IMR-90 (cell line): ENCODE results near the gene ZNF580. TPM values are rescaled to one million over a fixed set of nuclear protein-coding genes. Genes with fewer than 3 reads are reported as not detected.

ENCODE experiments used
- ATAC-seq: fragments of 200-7000 bp; cut with Tn5 transposase; 2 replicates; pipeline ENCODE4 v1.9.1; 2020; ENCODE audit warnings: low read depth, mild to moderate bottlenecking, moderate library complexity
- BruUV-seq: library from RNA; stranded (reverse); fragments of 400-500 nt; replicated peaks from 2 replicates; lab custom pipeline; 2021; lab: Mats Ljungman, UMichigan
- CTCF ChIA-PET: fragments of 300-600 bp; formaldehyde crosslinking; extraction: SDS; loops from one replicate; lab custom pipeline; 2021; ENCODE audit warnings: antibody characterized with exemption; lab: Yijun Ruan, JAX
- POLR2A ChIA-PET: fragments of 300-600 bp; sonication (Branson Sonifier 250); formaldehyde crosslinking; loops from one replicate; lab custom pipeline; 2022; ENCODE audit warnings: antibody characterized with exemption; ENCODE audit not compliant: unreplicated experiment; lab: Charles Lee
- DNase-seq: peaks from one replicate; pipeline ENCODE4 v3.0.0; 2013
- H2AFZ ChIP-seq: replicated peaks from 2 replicates; pipeline ENCODE3; 2013; ENCODE audit warnings: low read length, mild to moderate bottlenecking; ENCODE audit not compliant: poor library complexity
- H2AK5ac ChIP-seq: 2 replicates; pipeline ENCODE4 v1.6.1; 2013; ENCODE audit warnings: low read depth, low read length, inconsistent platforms
- H2AK9ac ChIP-seq: replicated peaks from 2 replicates; pipeline ENCODE3; 2013; ENCODE audit warnings: mild to moderate bottlenecking, low read depth, low read length, moderate library complexity; ENCODE audit not compliant: poor library complexity
- H2BK120ac ChIP-seq: 2 replicates; pipeline ENCODE4 v1.6.1; 2013; ENCODE audit warnings: low read depth, low read length, inconsistent platforms
- H2BK15ac ChIP-seq: 3 replicates; pipeline ENCODE4 v1.6.1; 2013; ENCODE audit warnings: low read depth, low read length, inconsistent platforms
- H2BK20ac ChIP-seq: 2 replicates; pipeline ENCODE4 v1.6.1; 2013; ENCODE audit warnings: low read depth, mild to moderate bottlenecking, inconsistent platforms, low read length, moderate library complexity
- H2BK5ac ChIP-seq: 2 replicates; pipeline ENCODE4 v1.6.1; 2013; ENCODE audit warnings: mild to moderate bottlenecking, low read depth, low read length, inconsistent platforms; ENCODE audit not compliant: poor library complexity, severe bottlenecking
- H3K14ac ChIP-seq: replicated peaks from 2 replicates; pipeline ENCODE4 v1.6.1; 2013; ENCODE audit warnings: low read depth, low read length, inconsistent platforms
- H3K18ac ChIP-seq: 2 replicates; pipeline ENCODE4 v1.6.1; 2013; ENCODE audit warnings: low read depth, low read length, control low read depth
- H3K23ac ChIP-seq: 2 replicates; pipeline ENCODE4 v1.6.1; 2013; ENCODE audit warnings: low read depth, low read length, inconsistent platforms
- H3K27ac ChIP-seq: 2 replicates; pipeline ENCODE4 v1.5.1; 2013; ENCODE audit warnings: mild to moderate bottlenecking, control low read depth, low read length; ENCODE audit not compliant: insufficient read depth
- H3K27me3 ChIP-seq: 2 replicates; pipeline ENCODE4 v1.6.1; 2013; ENCODE audit warnings: low read length; ENCODE audit not compliant: control insufficient read depth, insufficient read depth
- H3K36me3 ChIP-seq: 2 replicates; pipeline ENCODE4 v1.6.1; 2013; ENCODE audit warnings: low read length, mixed read lengths; ENCODE audit not compliant: control insufficient read depth, insufficient read depth
- H3K4ac ChIP-seq: 2 replicates; pipeline ENCODE4 v1.6.1; 2013; ENCODE audit warnings: low read depth, low read length, inconsistent platforms
- H3K4me1 ChIP-seq: 2 replicates; pipeline ENCODE4 v1.6.1; 2013; ENCODE audit warnings: low read length, mixed read lengths; ENCODE audit not compliant: control insufficient read depth, insufficient read depth
- H3K4me2 ChIP-seq: 2 replicates; pipeline ENCODE4 v1.6.1; 2013; ENCODE audit warnings: low read depth, mild to moderate bottlenecking, control low read depth, low read length, moderate library complexity
- H3K4me3 ChIP-seq: 2 replicates; pipeline ENCODE4 v1.5.1; 2013; ENCODE audit warnings: low read depth, mild to moderate bottlenecking, control low read depth, low read length, moderate library complexity; ENCODE audit not compliant: insufficient read depth
- H3K56ac ChIP-seq: 2 replicates; pipeline ENCODE4 v1.6.1; 2013; ENCODE audit warnings: low read length, inconsistent platforms; ENCODE audit not compliant: insufficient read depth; ENCODE audit errors: extremely low read depth
- H3K79me1 ChIP-seq, 2 experiments: 2 replicates each; pipeline ENCODE4 v1.6.1; 2013; ENCODE audit warnings: low read length in 2 of 2, inconsistent platforms in 1 of 2, low read depth in 1 of 2
- H3K9ac ChIP-seq: 2 replicates; pipeline ENCODE4 v1.6.1; 2013; ENCODE audit warnings: low read depth, low read length, control low read depth
- H3K9me1 ChIP-seq: 2 replicates; pipeline ENCODE4 v1.6.1; 2013; ENCODE audit warnings: low read length, inconsistent platforms; ENCODE audit not compliant: insufficient read depth
- H3K9me3 ChIP-seq: 2 replicates; pipeline ENCODE4 v1.6.1; 2013; ENCODE audit warnings: low read length; ENCODE audit not compliant: control insufficient read depth, insufficient read depth
- H4K20me1 ChIP-seq: 2 replicates; pipeline ENCODE4 v1.6.1; 2013; ENCODE audit warnings: low read length, inconsistent platforms; ENCODE audit not compliant: insufficient read depth
- H4K5ac ChIP-seq: 2 replicates; pipeline ENCODE4 v1.6.1; 2013; ENCODE audit warnings: mild to moderate bottlenecking, low read depth, low read length, control low read depth
- H4K8ac ChIP-seq, 2 experiments: 2 replicates each; pipeline ENCODE4 v1.6.1; 2013; ENCODE audit warnings: low read depth in 2 of 2, low read length in 2 of 2, control low read depth in 1 of 2, inconsistent platforms in 1 of 2
- H4K91ac ChIP-seq: 2 replicates; pipeline ENCODE4 v1.6.1; 2013; ENCODE audit warnings: low read depth, low read length, inconsistent platforms; ENCODE audit not compliant: insufficient read depth
- NFE2L2 ChIP-seq: fragments of 150-350 bp; IDR thresholded peaks from 2 replicates; pipeline ENCODE4 v1.6.1; 2016; ENCODE audit warnings: low read depth, mild to moderate bottlenecking, low read length
- WGBS, 2 experiments: methylation state at CpG; one replicate each; pipeline versions ENCODE4 v1.1.5 to v1.1.7; 2013; ENCODE audit warnings: missing lambda C conversion rate in 2 of 2; ENCODE audit not compliant: insufficient read length in 1 of 2; ENCODE audit errors: extremely low coverage in 2 of 2; 5-methylcytosine and 5-hydroxymethylcytosine counted together
- dilution Hi-C: fragments of 300-500 bp; cut with HindIII; formaldehyde crosslinking; loops from one replicate; pipeline ENCODE4 v1.14.3; 2018; ENCODE audit warnings: low sequenced_read_pairs; ENCODE audit not compliant: unreplicated experiment
- in situ Hi-C: fragments of 300-500 bp; cut with MboI; formaldehyde crosslinking; loops from 3 replicates; pipeline ENCODE4 v1.14.3; 2019; ENCODE audit warnings: low sequenced_read_pairs, inconsistent platforms, mixed read lengths
- intact Hi-C: fragments of 100-400 bp; cut with micrococcal nuclease; formaldehyde crosslinking; loops from 2 replicates; pipeline ENCODE4 v1.10.0; 2022
- polyA plus RNA-seq, 3 experiments: library from polyadenylated mRNA; depleted of rRNA; stranded (reverse); fragments of >200 nt; gene quantifications; 2 replicates each; pipeline ENCODE4 v1.2.3, GENCODE V29; 2012; ENCODE audit warnings: low replicate concordance in 1 of 3
- total RNA-seq: library from RNA; depleted of rRNA; stranded (reverse); fragments of >200 nt; gene quantifications from 2 replicates; pipeline ENCODE4 v1.2.3, GENCODE V29; 2012

Gene ZNF580
- total and polyA plus RNA-seq, 2 of the 4 experiments (the other 2 are of a cell fraction), result 1.4 to 36.9 TPM

DNA sequence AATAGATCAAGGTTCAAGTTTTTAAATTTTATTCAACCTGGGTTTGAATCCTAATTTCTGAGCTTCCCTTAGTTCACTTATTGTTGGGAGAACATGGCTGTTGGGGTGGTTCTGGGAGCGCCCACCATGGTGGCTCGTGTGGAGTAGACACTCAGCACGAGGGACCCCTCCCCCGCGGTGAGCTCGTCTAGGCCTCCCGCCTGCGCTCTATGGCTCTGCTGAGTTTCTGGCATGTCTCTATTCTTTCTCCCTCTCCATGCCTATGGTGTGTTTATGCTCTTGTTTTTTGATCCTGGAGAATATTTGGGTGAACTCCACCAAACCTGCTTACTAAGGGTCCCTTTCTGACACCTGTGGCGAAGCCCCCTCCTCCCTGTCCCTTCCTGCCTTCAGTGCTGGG, 32.7 kb downstream of the ZNF580 start:
- POLR2A ChIA-PET, result no interaction called here
- CTCF ChIA-PET, result no interaction called here
- Histone ChIP-seq H4K20me1 (peaks cover 64% of the 10 kb centered on the region), H2AK9ac (no peak overlapping the region), H2BK15ac (no peak overlapping the region), H3K9me1 (no peaks in the 10 kb centered on the region; the same call in 1 of the 2 replicates), H4K5ac (no peak overlapping the region), H3K27ac (no peak overlapping the region), H3K4me2 (no peak overlapping the region), H4K8ac (no peak overlapping the region), H3K56ac (no peak overlapping the region), H3K23ac (no peak overlapping the region), H2AFZ (no peak overlapping the region), H3K79me1 (peaks cover 20 to 51% of the 10 kb centered on the region in 2 experiments; a peak in 3 of 4 replicates), H3K4ac (no peak overlapping the region), H3K4me1 (peaks cover 5% of the 10 kb centered on the region; the same call in 1 of the 2 replicates), H3K9ac (no peak overlapping the region), H3K18ac (no peak overlapping the region), H3K4me3 (no peak overlapping the region), H3K14ac (no peak overlapping the region), H3K36me3 (peaks cover 42% of the 10 kb centered on the region), H3K9me3 (no peaks in the 10 kb centered on the region), H4K91ac (no peak overlapping the region), H3K27me3 (no peaks in the 10 kb centered on the region), H2AK5ac (no peak overlapping the region), H2BK120ac (no peak overlapping the region), H2BK5ac (no peak overlapping the region), H2BK20ac (no peak overlapping the region)
- in situ Hi-C loops, result loop anchor here (25.0 kb wide), 2 partner anchors 1211 to 1536 kb away; partner anchors contain the start of genes CDC42EP5, CNOT3 and LENG9
- dilution Hi-C loops, result no loop called here
- DNase-seq, result no peak
- no peak for ATAC-seq
- TF ChIP-seq NFE2L2, result no peak
- no TSS peak for BruUV-seq
- no CpG with 5 or more reads among the region's 9 CpGs for WGBS, 2 experiments
- intact Hi-C loops, result no loop called here
